WTC11 (cell line): ENCODE results near the gene DEPDC5. TPM values are rescaled to one million over a fixed set of nuclear protein-coding genes. Genes with fewer than 3 reads are reported as not detected.

ENCODE experiments used
- ATAC-seq: fragments of 200-7000 bp; cut with Tn5 transposase; 2 replicates; pipeline ENCODE4 v1.10.0; 2021; ENCODE audit warnings: mild to moderate bottlenecking, moderate library complexity
- CTCF ChIA-PET: fragments of 300-600 bp; sonication (Branson Sonifier 250); formaldehyde crosslinking; loops from one replicate; lab custom pipeline; 2021; ENCODE audit warnings: antibody characterized with exemption; lab: Charles Lee
- POLR2A ChIA-PET: fragments of 350-600 bp; sonication (Branson Sonifier 250); formaldehyde crosslinking; loops from one replicate; lab custom pipeline; 2021; ENCODE audit warnings: antibody characterized with exemption; lab: Charles Lee
- DNase-seq: peaks from one replicate; pipeline ENCODE4 v3.0.0; 2021; ENCODE audit warnings: low spot score
- H3K27ac Mint-ChIP-seq: 2 replicates; pipeline ENCODE4 v1.8.0; 2021; ENCODE audit warnings: mixed read lengths
- H3K27me3 Mint-ChIP-seq: 2 replicates; pipeline ENCODE4 v1.8.0; 2021; ENCODE audit warnings: low read depth, mild to moderate bottlenecking, moderate library complexity, mixed read lengths
- H3K36me3 Mint-ChIP-seq: 2 replicates; pipeline ENCODE4 v1.8.0; 2021; ENCODE audit warnings: mixed read lengths
- H3K4me1 Mint-ChIP-seq: 2 replicates; pipeline ENCODE4 v1.8.0; 2022; ENCODE audit warnings: mixed read lengths
- H3K4me3 Mint-ChIP-seq: 2 replicates; pipeline ENCODE4 v1.8.0; 2021; ENCODE audit warnings: mild to moderate bottlenecking, moderate library complexity, mixed read lengths
- H3K9me3 Mint-ChIP-seq: 2 replicates; pipeline ENCODE4 v1.8.0; 2021; ENCODE audit warnings: mixed read lengths
- ARID4B ChIP-seq: sonication (generic); formaldehyde crosslinking; IDR thresholded peaks from 2 replicates; pipeline ENCODE4 v1.8.0; 2023; ENCODE audit warnings: missing genetic modification reagents, mild to moderate bottlenecking, borderline replicate concordance
- E2F5 ChIP-seq: sonication (generic); formaldehyde crosslinking; IDR thresholded peaks from 2 replicates; pipeline ENCODE4 v1.8.1; 2022; ENCODE audit warnings: mild to moderate bottlenecking, moderate library complexity, missing genetic modification reagents
- HMGA2 ChIP-seq: fragments of 250-450 bp; sonication (Bioruptor Pico); IDR thresholded peaks from 2 replicates; pipeline ENCODE4 v1.4.0; 2021; ENCODE audit warnings: mild to moderate bottlenecking, moderate library complexity
- MLX ChIP-seq: sonication (generic); formaldehyde crosslinking; IDR thresholded peaks from 2 replicates; pipeline ENCODE4 v1.8.1; 2023; ENCODE audit warnings: mild to moderate bottlenecking, missing genetic modification reagents, moderate library complexity
- NR1H2 ChIP-seq: sonication (generic); formaldehyde crosslinking; IDR thresholded peaks from 2 replicates; pipeline ENCODE4 v1.9.0; 2021; ENCODE audit warnings: mild to moderate bottlenecking, moderate library complexity, missing genetic modification reagents
- PRRX2 ChIP-seq: fragments of 250-450 bp; sonication (Bioruptor Pico); IDR thresholded peaks from 2 replicates; pipeline ENCODE4 v1.8.0; 2021; ENCODE audit warnings: mild to moderate bottlenecking
- SMAD4 ChIP-seq: sonication (generic); formaldehyde crosslinking; IDR thresholded peaks from 2 replicates; pipeline ENCODE4 v1.8.0; 2022; ENCODE audit warnings: mild to moderate bottlenecking, missing genetic modification reagents
- TEAD1 ChIP-seq: sonication (generic); formaldehyde crosslinking; IDR thresholded peaks from 2 replicates; pipeline ENCODE4 v1.8.0; 2022; ENCODE audit warnings: mild to moderate bottlenecking, missing genetic modification reagents
- ZNF121 ChIP-seq: sonication (generic); formaldehyde crosslinking; IDR thresholded peaks from 2 replicates; pipeline ENCODE4 v1.8.0; 2023; ENCODE audit warnings: missing genetic modification reagents
- ZNF232 ChIP-seq: sonication (generic); formaldehyde crosslinking; IDR thresholded peaks from 2 replicates; pipeline ENCODE4 v1.8.0; 2022; ENCODE audit warnings: mild to moderate bottlenecking, missing genetic modification reagents
- ZNF263 ChIP-seq: sonication (generic); formaldehyde crosslinking; IDR thresholded peaks from 2 replicates; pipeline ENCODE4 v1.8.1; 2022; ENCODE audit warnings: low read depth, mild to moderate bottlenecking, moderate library complexity, missing genetic modification reagents
- ZNF396 ChIP-seq: fragments of 250-450 bp; sonication (Bioruptor Pico); IDR thresholded peaks from 2 replicates; pipeline ENCODE4 v1.8.0; 2021; ENCODE audit warnings: mild to moderate bottlenecking, moderate library complexity, borderline replicate concordance
- ZNF532 ChIP-seq: fragments of 250-450 bp; sonication (Bioruptor Pico); IDR thresholded peaks from 2 replicates; pipeline ENCODE4 v1.9.0; 2021; ENCODE audit warnings: mild to moderate bottlenecking, borderline replicate concordance
- total RNA-seq: library from RNA; stranded (reverse); gene quantifications from 3 replicates; pipeline ENCODE4 v1.2.3, GENCODE V29; 2021
- TF ChIP-seq, protein P1 (sequence below): fragments of 250-450 bp; sonication (Bioruptor Pico); IDR thresholded peaks from 2 replicates; pipeline ENCODE4 v1.8.0; 2021; ENCODE audit warnings: mild to moderate bottlenecking
- TF ChIP-seq, protein P2 (sequence below): sonication (generic); formaldehyde crosslinking; IDR thresholded peaks from 2 replicates; pipeline ENCODE4 v1.8.1; 2023; ENCODE audit warnings: mild to moderate bottlenecking, moderate library complexity, missing genetic modification reagents
- TF ChIP-seq, protein P3 (sequence below): fragments of 250-450 bp; sonication (Bioruptor Pico); IDR thresholded peaks from 2 replicates; pipeline ENCODE4 v1.9.0; 2021; ENCODE audit warnings: moderate library complexity, mild to moderate bottlenecking, inconsistent platforms, borderline replicate concordance
- TF ChIP-seq, protein P4 (sequence below): sonication (generic); formaldehyde crosslinking; IDR thresholded peaks from 2 replicates; pipeline ENCODE4 v1.8.0; 2023; ENCODE audit warnings: mild to moderate bottlenecking, missing genetic modification reagents

DEPDC5 gene
- total RNA-seq, 1 experiment from 2014 or later = 40.5 TPM

GRCh38 chr22:31922534-31922933 lies 168.7 kb downstream of the DEPDC5 start:
- H3K4me1 Mint-ChIP-seq = no peaks in the 10 kb centered on the region
- CTCF ChIA-PET = interaction anchor here (1.5 kb wide), 1 partner anchor 48 kb away, joined by 5 read pairs; no protein-coding TSS in a partner anchor
- no peaks in the 10 kb centered on the region for H3K36me3 Mint-ChIP-seq
- ATAC-seq (no peak), DNase-seq (no peak)
- POLR2A ChIA-PET = no interaction called here
- H3K27ac Mint-ChIP-seq = no peak overlapping the region; the same call in 1 of the 2 replicates
- no peak overlapping the region for H3K4me3 Mint-ChIP-seq
- no peaks in the 10 kb centered on the region for H3K9me3 Mint-ChIP-seq
- TF ChIP-seq ZNF263 (CRISPR knock-in tag) = no peak
- TF ChIP-seq ZNF232 = no peak
- no peak for TF ChIP-seq E2F5
- no peak for TF ChIP-seq TEAD1 (CRISPR knock-in tag)
- no peak for TF ChIP-seq MLX (CRISPR knock-in tag)
- TF ChIP-seq, protein P1, sequence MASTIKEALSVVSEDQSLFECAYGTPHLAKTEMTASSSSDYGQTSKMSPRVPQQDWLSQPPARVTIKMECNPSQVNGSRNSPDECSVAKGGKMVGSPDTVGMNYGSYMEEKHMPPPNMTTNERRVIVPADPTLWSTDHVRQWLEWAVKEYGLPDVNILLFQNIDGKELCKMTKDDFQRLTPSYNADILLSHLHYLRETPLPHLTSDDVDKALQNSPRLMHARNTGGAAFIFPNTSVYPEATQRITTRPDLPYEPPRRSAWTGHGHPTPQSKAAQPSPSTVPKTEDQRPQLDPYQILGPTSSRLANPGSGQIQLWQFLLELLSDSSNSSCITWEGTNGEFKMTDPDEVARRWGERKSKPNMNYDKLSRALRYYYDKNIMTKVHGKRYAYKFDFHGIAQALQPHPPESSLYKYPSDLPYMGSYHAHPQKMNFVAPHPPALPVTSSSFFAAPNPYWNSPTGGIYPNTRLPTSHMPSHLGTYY (CRISPR knock-in tag) = no peak
- TF ChIP-seq ZNF121 (CRISPR knock-in tag) = no peak
- TF ChIP-seq ZNF532 (CRISPR knock-in tag) = no peak
- no peak for TF ChIP-seq SMAD4 (CRISPR knock-in tag)
- TF ChIP-seq PRRX2 (CRISPR knock-in tag) = no peak
- TF ChIP-seq ZNF396 (CRISPR knock-in tag) = no peak
- TF ChIP-seq HMGA2 (CRISPR knock-in tag) = no peak
- TF ChIP-seq, protein P2, sequence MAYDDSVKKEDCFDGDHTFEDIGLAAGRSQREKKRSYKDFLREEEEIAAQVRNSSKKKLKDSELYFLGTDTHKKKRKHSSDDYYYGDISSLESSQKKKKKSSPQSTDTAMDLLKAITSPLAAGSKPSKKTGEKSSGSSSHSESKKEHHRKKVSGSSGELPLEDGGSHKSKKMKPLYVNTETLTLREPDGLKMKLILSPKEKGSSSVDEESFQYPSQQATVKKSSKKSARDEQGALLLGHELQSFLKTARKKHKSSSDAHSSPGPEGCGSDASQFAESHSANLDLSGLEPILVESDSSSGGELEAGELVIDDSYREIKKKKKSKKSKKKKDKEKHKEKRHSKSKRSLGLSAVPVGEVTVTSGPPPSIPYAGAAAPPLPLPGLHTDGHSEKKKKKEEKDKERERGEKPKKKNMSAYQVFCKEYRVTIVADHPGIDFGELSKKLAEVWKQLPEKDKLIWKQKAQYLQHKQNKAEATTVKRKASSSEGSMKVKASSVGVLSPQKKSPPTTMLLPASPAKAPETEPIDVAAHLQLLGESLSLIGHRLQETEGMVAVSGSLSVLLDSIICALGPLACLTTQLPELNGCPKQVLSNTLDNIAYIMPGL (CRISPR knock-in tag) = no peak
- TF ChIP-seq NR1H2 (CRISPR knock-in tag) = no peak
- TF ChIP-seq, protein P3, sequence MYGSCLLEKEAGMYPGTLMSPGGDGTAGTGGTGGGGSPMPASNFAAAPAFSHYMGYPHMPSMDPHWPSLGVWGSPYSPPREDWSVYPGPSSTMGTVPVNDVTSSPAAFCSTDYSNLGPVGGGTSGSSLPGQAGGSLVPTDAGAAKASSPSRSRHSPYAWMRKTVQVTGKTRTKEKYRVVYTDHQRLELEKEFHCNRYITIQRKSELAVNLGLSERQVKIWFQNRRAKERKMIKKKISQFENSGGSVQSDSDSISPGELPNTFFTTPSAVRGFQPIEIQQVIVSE = no peak
- no peaks in the 10 kb centered on the region for H3K27me3 Mint-ChIP-seq

GRCh38 chr22:31923136-31923535 lies 169.3 kb downstream of the DEPDC5 start:
- H3K9me3 Mint-ChIP-seq = no peaks in the 10 kb centered on the region
- ChIA-PET POLR2A (no interaction called here), CTCF (interaction anchor here (0.5 kb wide), 1 partner anchor 182 kb away, joined by 3 read pairs; no protein-coding TSS in a partner anchor)
- H3K27me3 Mint-ChIP-seq = no peaks in the 10 kb centered on the region
- H3K4me3 Mint-ChIP-seq = no peak overlapping the region
- no peak for ATAC-seq
- H3K27ac Mint-ChIP-seq = no peak overlapping the region
- H3K4me1 Mint-ChIP-seq = no peaks in the 10 kb centered on the region
- no peak for DNase-seq
- no peaks in the 10 kb centered on the region for H3K36me3 Mint-ChIP-seq
- TF ChIP-seq E2F5 (no peak), ARID4B (no peak), ZNF263 (CRISPR knock-in tag) (no peak)
- TF ChIP-seq, protein P4, sequence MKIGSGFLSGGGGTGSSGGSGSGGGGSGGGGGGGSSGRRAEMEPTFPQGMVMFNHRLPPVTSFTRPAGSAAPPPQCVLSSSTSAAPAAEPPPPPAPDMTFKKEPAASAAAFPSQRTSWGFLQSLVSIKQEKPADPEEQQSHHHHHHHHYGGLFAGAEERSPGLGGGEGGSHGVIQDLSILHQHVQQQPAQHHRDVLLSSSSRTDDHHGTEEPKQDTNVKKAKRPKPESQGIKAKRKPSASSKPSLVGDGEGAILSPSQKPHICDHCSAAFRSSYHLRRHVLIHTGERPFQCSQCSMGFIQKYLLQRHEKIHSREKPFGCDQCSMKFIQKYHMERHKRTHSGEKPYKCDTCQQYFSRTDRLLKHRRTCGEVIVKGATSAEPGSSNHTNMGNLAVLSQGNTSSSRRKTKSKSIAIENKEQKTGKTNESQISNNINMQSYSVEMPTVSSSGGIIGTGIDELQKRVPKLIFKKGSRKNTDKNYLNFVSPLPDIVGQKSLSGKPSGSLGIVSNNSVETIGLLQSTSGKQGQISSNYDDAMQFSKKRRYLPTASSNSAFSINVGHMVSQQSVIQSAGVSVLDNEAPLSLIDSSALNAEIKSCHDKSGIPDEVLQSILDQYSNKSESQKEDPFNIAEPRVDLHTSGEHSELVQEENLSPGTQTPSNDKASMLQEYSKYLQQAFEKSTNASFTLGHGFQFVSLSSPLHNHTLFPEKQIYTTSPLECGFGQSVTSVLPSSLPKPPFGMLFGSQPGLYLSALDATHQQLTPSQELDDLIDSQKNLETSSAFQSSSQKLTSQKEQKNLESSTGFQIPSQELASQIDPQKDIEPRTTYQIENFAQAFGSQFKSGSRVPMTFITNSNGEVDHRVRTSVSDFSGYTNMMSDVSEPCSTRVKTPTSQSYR (CRISPR knock-in tag) = no peak
